HEK293T (cell line): ENCODE results near the gene FAM170B.

ENCODE experiments used
- CTCF ChIA-PET: fragments of 350-600 bp; formaldehyde crosslinking; extraction: SDS; loops from one replicate; lab custom pipeline; 2021; ENCODE audit warnings: antibody characterized with exemption, inconsistent platforms; lab: Yijun Ruan, JAX
- POLR2A ChIA-PET: fragments of 350-600 bp; formaldehyde crosslinking; extraction: SDS; loops from one replicate; lab custom pipeline; 2020; ENCODE audit warnings: antibody characterized with exemption, inconsistent platforms; lab: Yijun Ruan, JAX
- DNase-seq: peaks from one replicate; pipeline ENCODE4 v3.0.0; 2012; ENCODE audit warnings: mixed read lengths; ENCODE audit errors: extremely low spot score
- ARNT ChIP-seq: fragments of 450-650 bp; IDR thresholded peaks from 2 replicates; pipeline ENCODE4 v1.6.1; 2017; ENCODE audit warnings: mild to moderate bottlenecking
- BHLHE40 ChIP-seq: fragments of 450-650 bp; IDR thresholded peaks from 2 replicates; pipeline ENCODE4 v1.6.1; 2016; ENCODE audit warnings: mild to moderate bottlenecking, moderate library complexity, borderline replicate concordance
- CTBP1 ChIP-seq: fragments of 450-650 bp; IDR thresholded peaks from 2 replicates; pipeline ENCODE4 v1.6.1; 2016; ENCODE audit warnings: borderline replicate concordance
- ELF4 ChIP-seq: fragments of 450-650 bp; IDR thresholded peaks from 2 replicates; pipeline ENCODE4 v1.6.1; 2017; ENCODE audit warnings: antibody characterized with exemption
- FOXA1 ChIP-seq: fragments of 450-650 bp; IDR thresholded peaks from 2 replicates; pipeline ENCODE4 v1.6.1; 2016; ENCODE audit warnings: mild to moderate bottlenecking
- FOXK2 ChIP-seq: fragments of 450-650 bp; IDR thresholded peaks from 2 replicates; pipeline ENCODE4 v1.6.1; 2016; ENCODE audit warnings: mild to moderate bottlenecking
- FOXM1 ChIP-seq: fragments of 450-650 bp; IDR thresholded peaks from 2 replicates; pipeline ENCODE4 v1.6.1; 2017; ENCODE audit warnings: mild to moderate bottlenecking, borderline replicate concordance
- HDGF ChIP-seq: fragments of 450-650 bp; IDR thresholded peaks from 2 replicates; pipeline ENCODE4 v1.6.1; 2017; ENCODE audit warnings: antibody characterized with exemption, borderline replicate concordance
- L3MBTL2 ChIP-seq: fragments of 450-650 bp; conservative IDR thresholded peaks from 2 replicates; pipeline ENCODE4 v1.6.1; 2016; ENCODE audit warnings: mild to moderate bottlenecking
- LEF1 ChIP-seq: fragments of 450-650 bp; IDR thresholded peaks from 2 replicates; pipeline ENCODE4 v1.6.1; 2017; ENCODE audit warnings: mild to moderate bottlenecking, borderline replicate concordance
- NFRKB ChIP-seq: fragments of 450-650 bp; IDR thresholded peaks from 2 replicates; pipeline ENCODE4 v1.6.1; 2016; ENCODE audit warnings: mild to moderate bottlenecking, moderate library complexity
- SP1 ChIP-seq: fragments of 450-650 bp; IDR thresholded peaks from 2 replicates; pipeline ENCODE4 v1.6.1; 2017
- SUZ12 ChIP-seq: fragments of 450-650 bp; IDR thresholded peaks from 2 replicates; pipeline ENCODE4 v1.6.1; 2016; ENCODE audit warnings: mild to moderate bottlenecking
- TARDBP ChIP-seq: fragments of 450-650 bp; IDR thresholded peaks from 2 replicates; pipeline ENCODE4 v1.6.1; 2016
- ZNF384 ChIP-seq: fragments of 450-650 bp; IDR thresholded peaks from 2 replicates; pipeline ENCODE4 v1.6.1; 2016
- TF ChIP-seq, protein P1 (sequence below): fragments of 450-650 bp; IDR thresholded peaks from 2 replicates; pipeline ENCODE4 v1.6.1; 2016

The FAM170B gene

DNA sequence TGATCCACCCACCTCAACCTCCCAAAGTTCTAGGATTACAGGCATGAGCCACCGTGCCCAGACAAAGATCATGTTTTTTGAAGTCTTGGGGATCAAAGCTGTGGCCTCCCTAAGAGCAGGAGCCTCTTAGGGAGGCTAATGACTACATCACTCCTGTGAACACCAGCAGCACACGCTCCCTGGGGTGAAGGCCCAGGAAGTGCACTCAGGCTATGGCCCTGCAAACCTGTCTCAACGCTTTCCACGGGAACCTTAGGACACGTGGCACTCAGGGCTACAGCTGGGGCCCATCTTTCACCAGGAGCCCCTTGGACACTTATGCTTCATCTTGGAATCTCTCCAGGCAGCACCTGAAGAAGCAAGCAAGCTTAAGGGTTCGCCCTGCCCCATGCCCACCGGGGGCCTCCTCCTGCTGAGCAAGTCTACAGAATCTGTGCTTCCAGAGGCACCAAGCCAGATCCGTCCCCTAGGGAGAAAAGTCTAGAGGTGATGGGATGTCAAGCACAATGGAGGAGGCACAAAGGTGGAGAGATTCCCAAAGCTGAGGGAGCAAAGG is 36.9 kb downstream of the FAM170B start:
- CTCF ChIA-PET: no interaction called here
- POLR2A ChIA-PET: no interaction called here
- DNase-seq: no peak
- TF ChIP-seq TARDBP: no peak
- TF ChIP-seq ELF4: no peak
- TF ChIP-seq, protein P1, sequence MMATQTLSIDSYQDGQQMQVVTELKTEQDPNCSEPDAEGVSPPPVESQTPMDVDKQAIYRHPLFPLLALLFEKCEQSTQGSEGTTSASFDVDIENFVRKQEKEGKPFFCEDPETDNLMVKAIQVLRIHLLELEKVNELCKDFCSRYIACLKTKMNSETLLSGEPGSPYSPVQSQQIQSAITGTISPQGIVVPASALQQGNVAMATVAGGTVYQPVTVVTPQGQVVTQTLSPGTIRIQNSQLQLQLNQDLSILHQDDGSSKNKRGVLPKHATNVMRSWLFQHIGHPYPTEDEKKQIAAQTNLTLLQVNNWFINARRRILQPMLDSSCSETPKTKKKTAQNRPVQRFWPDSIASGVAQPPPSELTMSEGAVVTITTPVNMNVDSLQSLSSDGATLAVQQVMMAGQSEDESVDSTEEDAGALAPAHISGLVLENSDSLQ: no peak
- no peak for TF ChIP-seq BHLHE40
- TF ChIP-seq L3MBTL2: no peak
- TF ChIP-seq NFRKB: no peak
- TF ChIP-seq SP1: no peak
- no peak for TF ChIP-seq ZNF384
- no peak for TF ChIP-seq HDGF
- TF ChIP-seq ARNT: no peak
- TF ChIP-seq FOXA1: no peak
- no peak for TF ChIP-seq SUZ12
- TF ChIP-seq FOXM1: no peak

DNA sequence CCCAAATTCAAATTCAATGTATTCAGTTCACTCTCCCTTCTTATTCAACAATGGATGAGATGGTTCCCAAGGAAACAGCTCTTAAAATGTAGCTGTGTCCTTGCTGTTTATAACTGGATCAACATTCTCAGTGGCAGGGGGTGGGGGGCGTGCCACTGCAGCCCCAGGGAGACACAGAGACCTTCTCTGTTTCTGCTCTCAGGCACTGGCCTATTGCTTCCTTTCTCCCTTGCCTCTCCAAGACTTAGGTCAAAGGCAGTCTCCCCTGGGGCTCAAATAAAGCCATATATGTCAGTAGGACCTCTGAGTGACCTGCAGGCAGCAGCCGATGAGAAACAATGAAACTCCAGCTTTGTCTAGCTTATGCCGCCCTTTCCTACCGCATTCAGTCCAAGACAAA is 39.2 kb downstream of the FAM170B start:
- ChIA-PET POLR2A (no interaction called here), CTCF (no interaction called here)
- no peak for DNase-seq
- no peak for TF ChIP-seq HDGF
- TF ChIP-seq FOXK2: no peak
- TF ChIP-seq SP1: no peak
- no peak for TF ChIP-seq L3MBTL2
- TF ChIP-seq ZNF384: no peak
- TF ChIP-seq SUZ12: no peak
- no peak for TF ChIP-seq NFRKB
- no peak for TF ChIP-seq FOXA1
- no peak for TF ChIP-seq ARNT
- no peak for TF ChIP-seq LEF1
- no peak for TF ChIP-seq FOXM1
- no peak for TF ChIP-seq CTBP1
- TF ChIP-seq, protein P1: no peak

DNA sequence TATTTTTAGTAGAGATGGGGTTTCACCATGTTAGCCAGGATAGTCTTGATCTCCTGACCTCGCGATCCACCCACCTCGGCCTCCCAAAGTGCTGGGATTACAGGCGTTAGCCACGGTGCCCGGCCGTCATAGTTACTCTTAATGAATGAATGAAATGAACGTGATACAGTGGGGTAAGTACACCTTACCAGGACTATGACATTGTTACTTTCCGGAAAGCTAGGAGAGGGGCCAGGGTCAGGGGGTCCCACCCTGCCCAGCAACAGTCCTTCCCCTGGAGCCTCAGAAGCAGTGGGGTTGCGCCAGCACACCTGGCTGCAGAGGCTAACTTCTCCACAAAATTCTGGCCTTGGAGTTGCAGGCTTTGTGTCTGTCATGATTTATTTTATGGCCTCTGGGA is 39.9 kb downstream of the FAM170B start:
- TF ChIP-seq, protein P1: no peak
- TF ChIP-seq ZNF384 (no peak), HDGF (no peak), BHLHE40 (no peak), FOXK2 (no peak), LEF1 (no peak), ARNT (no peak)
- ChIA-PET CTCF (no interaction called here), POLR2A (no interaction called here)
- no peak for DNase-seq

DNA sequence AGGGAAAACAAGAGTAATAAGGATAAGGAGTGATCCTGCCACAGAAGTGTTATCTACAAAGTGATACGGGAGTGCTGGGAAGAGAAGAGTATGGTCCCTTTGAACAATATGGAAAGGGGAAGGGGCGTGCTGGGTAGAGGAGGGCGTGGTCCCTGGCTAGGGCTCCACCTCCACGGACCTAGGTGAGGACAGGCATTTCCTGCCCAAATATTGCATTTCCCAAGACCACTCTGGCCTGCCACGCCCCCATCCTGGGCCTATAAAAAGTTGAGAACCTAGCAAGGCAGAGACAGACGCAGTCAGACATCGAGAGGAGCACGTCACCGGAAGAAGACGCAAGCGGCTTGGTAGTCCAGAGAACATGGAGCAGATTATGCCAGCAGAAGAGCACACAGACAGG is 41.3 kb downstream of the FAM170B start:
- TF ChIP-seq L3MBTL2 (no peak), FOXA1 (no peak), SUZ12 (no peak), ZNF384 (no peak), CTBP1 (no peak), BHLHE40 (no peak), SP1 (no peak), ELF4 (no peak), NFRKB (no peak), FOXM1 (no peak), LEF1 (no peak), HDGF (no peak), FOXK2 (no peak)
- TF ChIP-seq, protein P1: no peak
- ChIA-PET CTCF (no interaction called here), POLR2A (no interaction called here)
- DNase-seq: no peak

DNA sequence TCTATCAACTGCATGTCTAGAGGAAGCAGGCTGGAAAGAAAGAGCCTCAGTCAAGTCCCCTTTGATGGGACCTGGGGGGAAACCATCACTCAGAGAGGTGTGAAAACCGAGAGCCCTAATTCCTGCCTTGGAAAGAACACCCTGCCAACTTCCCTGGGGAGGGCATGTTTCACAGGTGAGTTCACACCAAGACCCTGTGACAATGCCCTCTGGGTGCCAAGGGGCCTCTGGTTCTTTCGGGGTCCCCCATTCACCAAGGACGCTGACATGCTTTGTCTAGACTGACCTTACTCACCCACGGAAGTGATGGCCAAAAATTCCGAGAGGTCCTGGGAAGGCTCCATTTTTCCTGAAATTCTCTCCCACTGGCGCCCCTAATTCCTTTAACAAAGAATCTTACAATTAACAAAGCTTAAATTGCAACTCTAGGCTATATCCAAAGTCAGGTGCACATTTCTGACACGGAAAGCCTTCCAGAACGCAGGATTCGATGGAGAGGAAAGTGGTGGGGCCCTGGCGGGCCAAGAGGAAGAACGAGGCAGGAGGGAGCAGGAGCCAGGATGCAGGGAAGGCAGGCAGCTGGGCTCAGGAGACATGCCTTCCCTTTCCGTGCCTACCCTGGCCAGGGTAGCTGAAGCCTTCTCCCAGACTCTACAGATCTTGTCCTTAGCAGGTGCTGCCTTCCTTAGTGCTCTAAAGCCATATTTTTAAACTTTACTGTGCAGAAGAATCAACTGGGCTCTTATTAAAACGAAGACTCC is 42.2 kb downstream of the FAM170B start:
- POLR2A ChIA-PET: no interaction called here
- DNase-seq: no peak
- CTCF ChIA-PET: no interaction called here
- TF ChIP-seq ARNT (no peak), SP1 (no peak), FOXK2 (no peak)
